IMR-90 (cell line): Measurements from ENCODE around the gene C5orf52. TPM values are rescaled to one million over a fixed set of nuclear protein-coding genes. Genes with fewer than 3 reads are reported as not detected.

Experiments used
- ATAC-seq: fragments of 200-7000 bp; cut with Tn5 transposase; 2 replicates; pipeline ENCODE4 v1.9.1; 2020; ENCODE audit warnings: low read depth, mild to moderate bottlenecking, moderate library complexity
- BruUV-seq: library from RNA; stranded (reverse); fragments of 400-500 nt; replicated peaks from 2 replicates; lab custom pipeline; 2021; lab: Mats Ljungman, UMichigan
- CTCF ChIA-PET: fragments of 300-600 bp; formaldehyde crosslinking; extraction: SDS; loops from one replicate; lab custom pipeline; 2021; ENCODE audit warnings: antibody characterized with exemption; lab: Yijun Ruan, JAX
- POLR2A ChIA-PET: fragments of 300-600 bp; sonication (Branson Sonifier 250); formaldehyde crosslinking; loops from one replicate; lab custom pipeline; 2022; ENCODE audit warnings: antibody characterized with exemption; ENCODE audit not compliant: unreplicated experiment; lab: Charles Lee
- DNase-seq: peaks from one replicate; pipeline ENCODE4 v3.0.0; 2013
- H2AFZ ChIP-seq: replicated peaks from 2 replicates; pipeline ENCODE3; 2013; ENCODE audit warnings: low read length, mild to moderate bottlenecking; ENCODE audit not compliant: poor library complexity
- H2AK5ac ChIP-seq: 2 replicates; pipeline ENCODE4 v1.6.1; 2013; ENCODE audit warnings: low read depth, low read length, inconsistent platforms
- H2AK9ac ChIP-seq: replicated peaks from 2 replicates; pipeline ENCODE3; 2013; ENCODE audit warnings: mild to moderate bottlenecking, low read depth, low read length, moderate library complexity; ENCODE audit not compliant: poor library complexity
- H2BK120ac ChIP-seq: 2 replicates; pipeline ENCODE4 v1.6.1; 2013; ENCODE audit warnings: low read depth, low read length, inconsistent platforms
- H2BK15ac ChIP-seq: 3 replicates; pipeline ENCODE4 v1.6.1; 2013; ENCODE audit warnings: low read depth, low read length, inconsistent platforms
- H2BK20ac ChIP-seq: 2 replicates; pipeline ENCODE4 v1.6.1; 2013; ENCODE audit warnings: low read depth, mild to moderate bottlenecking, inconsistent platforms, low read length, moderate library complexity
- H2BK5ac ChIP-seq: 2 replicates; pipeline ENCODE4 v1.6.1; 2013; ENCODE audit warnings: mild to moderate bottlenecking, low read depth, low read length, inconsistent platforms; ENCODE audit not compliant: poor library complexity, severe bottlenecking
- H3K14ac ChIP-seq: replicated peaks from 2 replicates; pipeline ENCODE4 v1.6.1; 2013; ENCODE audit warnings: low read depth, low read length, inconsistent platforms
- H3K18ac ChIP-seq: 2 replicates; pipeline ENCODE4 v1.6.1; 2013; ENCODE audit warnings: low read depth, low read length, control low read depth
- H3K23ac ChIP-seq: 2 replicates; pipeline ENCODE4 v1.6.1; 2013; ENCODE audit warnings: low read depth, low read length, inconsistent platforms
- H3K27ac ChIP-seq: 2 replicates; pipeline ENCODE4 v1.5.1; 2013; ENCODE audit warnings: mild to moderate bottlenecking, control low read depth, low read length; ENCODE audit not compliant: insufficient read depth
- H3K27me3 ChIP-seq: 2 replicates; pipeline ENCODE4 v1.6.1; 2013; ENCODE audit warnings: low read length; ENCODE audit not compliant: control insufficient read depth, insufficient read depth
- H3K36me3 ChIP-seq: 2 replicates; pipeline ENCODE4 v1.6.1; 2013; ENCODE audit warnings: low read length, mixed read lengths; ENCODE audit not compliant: control insufficient read depth, insufficient read depth
- H3K4ac ChIP-seq: 2 replicates; pipeline ENCODE4 v1.6.1; 2013; ENCODE audit warnings: low read depth, low read length, inconsistent platforms
- H3K4me1 ChIP-seq: 2 replicates; pipeline ENCODE4 v1.6.1; 2013; ENCODE audit warnings: low read length, mixed read lengths; ENCODE audit not compliant: control insufficient read depth, insufficient read depth
- H3K4me2 ChIP-seq: 2 replicates; pipeline ENCODE4 v1.6.1; 2013; ENCODE audit warnings: low read depth, mild to moderate bottlenecking, control low read depth, low read length, moderate library complexity
- H3K4me3 ChIP-seq: 2 replicates; pipeline ENCODE4 v1.5.1; 2013; ENCODE audit warnings: low read depth, mild to moderate bottlenecking, control low read depth, low read length, moderate library complexity; ENCODE audit not compliant: insufficient read depth
- H3K56ac ChIP-seq: 2 replicates; pipeline ENCODE4 v1.6.1; 2013; ENCODE audit warnings: low read length, inconsistent platforms; ENCODE audit not compliant: insufficient read depth; ENCODE audit errors: extremely low read depth
- H3K79me1 ChIP-seq, 2 experiments: 2 replicates each; pipeline ENCODE4 v1.6.1; 2013; ENCODE audit warnings: low read length in 2 of 2, inconsistent platforms in 1 of 2, low read depth in 1 of 2
- H3K9ac ChIP-seq: 2 replicates; pipeline ENCODE4 v1.6.1; 2013; ENCODE audit warnings: low read depth, low read length, control low read depth
- H3K9me1 ChIP-seq: 2 replicates; pipeline ENCODE4 v1.6.1; 2013; ENCODE audit warnings: low read length, inconsistent platforms; ENCODE audit not compliant: insufficient read depth
- H3K9me3 ChIP-seq: 2 replicates; pipeline ENCODE4 v1.6.1; 2013; ENCODE audit warnings: low read length; ENCODE audit not compliant: control insufficient read depth, insufficient read depth
- H4K20me1 ChIP-seq: 2 replicates; pipeline ENCODE4 v1.6.1; 2013; ENCODE audit warnings: low read length, inconsistent platforms; ENCODE audit not compliant: insufficient read depth
- H4K5ac ChIP-seq: 2 replicates; pipeline ENCODE4 v1.6.1; 2013; ENCODE audit warnings: mild to moderate bottlenecking, low read depth, low read length, control low read depth
- H4K8ac ChIP-seq, 2 experiments: 2 replicates each; pipeline ENCODE4 v1.6.1; 2013; ENCODE audit warnings: low read depth in 2 of 2, low read length in 2 of 2, control low read depth in 1 of 2, inconsistent platforms in 1 of 2
- H4K91ac ChIP-seq: 2 replicates; pipeline ENCODE4 v1.6.1; 2013; ENCODE audit warnings: low read depth, low read length, inconsistent platforms; ENCODE audit not compliant: insufficient read depth
- CEBPB ChIP-seq: IDR thresholded peaks from 2 replicates; pipeline ENCODE4 v1.6.1; 2012; ENCODE audit warnings: low read depth, low read length, improper control_type of control experiment
- CHD1 ChIP-seq: IDR thresholded peaks from 2 replicates; pipeline ENCODE4 v1.6.1; 2012; ENCODE audit warnings: low read depth, low read length, improper control_type of control experiment
- NFE2L2 ChIP-seq: fragments of 150-350 bp; IDR thresholded peaks from 2 replicates; pipeline ENCODE4 v1.6.1; 2016; ENCODE audit warnings: low read depth, mild to moderate bottlenecking, low read length
- POLR2A ChIP-seq: IDR thresholded peaks from 2 replicates; pipeline ENCODE4 v1.6.1; 2012; ENCODE audit warnings: mild to moderate bottlenecking, low read depth, low read length
- RAD21 ChIP-seq: IDR thresholded peaks from 2 replicates; pipeline ENCODE4 v1.6.1; 2012; ENCODE audit warnings: low read length, improper control_type of control experiment
- RCOR1 ChIP-seq: IDR thresholded peaks from 2 replicates; pipeline ENCODE4 v1.6.1; 2012; ENCODE audit warnings: mild to moderate bottlenecking, low read length, improper control_type of control experiment; ENCODE audit not compliant: insufficient replicate concordance
- RFX5 ChIP-seq: IDR thresholded peaks from 2 replicates; pipeline ENCODE4 v1.8.0; 2012; ENCODE audit warnings: low read depth, mild to moderate bottlenecking, low read length, moderate library complexity
- SMC3 ChIP-seq: fragments of 150-350 bp; IDR thresholded peaks from 2 replicates; pipeline ENCODE4 v1.6.1; 2016; ENCODE audit warnings: low read depth, mild to moderate bottlenecking, antibody characterized with exemption, low read length, moderate library complexity
- WGBS, 2 experiments: methylation state at CpG; one replicate each; pipeline versions ENCODE4 v1.1.5 to v1.1.7; 2013; ENCODE audit warnings: missing lambda C conversion rate in 2 of 2; ENCODE audit not compliant: insufficient read length in 1 of 2; ENCODE audit errors: extremely low coverage in 2 of 2; 5-methylcytosine and 5-hydroxymethylcytosine counted together
- dilution Hi-C: fragments of 300-500 bp; cut with HindIII; formaldehyde crosslinking; loops from one replicate; pipeline ENCODE4 v1.14.3; 2018; ENCODE audit warnings: low sequenced_read_pairs; ENCODE audit not compliant: unreplicated experiment
- in situ Hi-C: fragments of 300-500 bp; cut with MboI; formaldehyde crosslinking; loops from 3 replicates; pipeline ENCODE4 v1.14.3; 2019; ENCODE audit warnings: low sequenced_read_pairs, inconsistent platforms, mixed read lengths
- intact Hi-C: fragments of 100-400 bp; cut with micrococcal nuclease; formaldehyde crosslinking; loops from 2 replicates; pipeline ENCODE4 v1.10.0; 2022
- polyA plus RNA-seq, 3 experiments: library from polyadenylated mRNA; depleted of rRNA; stranded (reverse); fragments of >200 nt; gene quantifications; 2 replicates each; pipeline ENCODE4 v1.2.3, GENCODE V29; 2012; ENCODE audit warnings: low replicate concordance in 1 of 3
- total RNA-seq: library from RNA; depleted of rRNA; stranded (reverse); fragments of >200 nt; gene quantifications from 2 replicates; pipeline ENCODE4 v1.2.3, GENCODE V29; 2012

The C5orf52 gene
- total and polyA plus RNA-seq, 2 of the 4 experiments (the other 2 are of a cell fraction) = not detected

- Histone ChIP-seq H2BK120ac (no peak overlapping the region), H2BK20ac (no peak overlapping the region), H2BK5ac (no peak overlapping the region), H2AK9ac (no peak overlapping the region), H3K79me1 (no peaks in the 10 kb centered on the region), H4K8ac (no peak overlapping the region), H2AK5ac (no peak overlapping the region), H3K27me3 (no peaks in the 10 kb centered on the region), H3K23ac (no peak overlapping the region), H2AFZ (no peak overlapping the region), H4K5ac (no peak overlapping the region), H3K4me1 (no peaks in the 10 kb centered on the region), H3K4me2 (no peak overlapping the region), H3K56ac (no peak overlapping the region), H3K9me3 (no peaks in the 10 kb centered on the region), H3K9me1 (no peaks in the 10 kb centered on the region), H3K14ac (no peak overlapping the region), H3K4me3 (no peak overlapping the region), H4K20me1 (no peaks in the 10 kb centered on the region), H3K36me3 (no peaks in the 10 kb centered on the region), H3K18ac (no peak overlapping the region), H2BK15ac (no peak overlapping the region), H3K9ac (no peak overlapping the region), H4K91ac (no peak overlapping the region), H3K4ac (no peak overlapping the region), H3K27ac (no peak overlapping the region)
- DNase-seq (no peak), ATAC-seq (no peak)
- ChIA-PET POLR2A (no interaction called here), CTCF (no interaction called here)
- TF ChIP-seq RAD21 = no peak
- TF ChIP-seq RFX5 = no peak
- TF ChIP-seq POLR2A = no peak
- TF ChIP-seq SMC3 = no peak
- TF ChIP-seq NFE2L2 = no peak
- no peak for TF ChIP-seq CHD1
- TF ChIP-seq RCOR1 = no peak
- TF ChIP-seq CEBPB = no peak
- in situ Hi-C loops = no loop called here
- dilution Hi-C loops = no loop called here
- intact Hi-C loops = no loop called here
- no TSS peak for BruUV-seq
- no CpG with 5 or more reads among the region's 3 CpGs for WGBS, 2 experiments
These were observed 6.6 kb downstream of the C5orf52 start for GRCh38 chr5:157677931-157678330.
